GM12891 (cell line): ENCODE results near the gene HSD17B11.
"Not testable (repeated sequence)": the region's sequence is repeated elsewhere in the genome, so short reads cannot be mapped to it uniquely, and the experiment has no call there.

Experiments used
- PAX5 ChIP-seq: IDR thresholded peaks from 2 replicates; pipeline ENCODE4 v1.6.1; 2011; ENCODE audit warnings: low read length, moderate library complexity, mild to moderate bottlenecking; ENCODE audit not compliant: insufficient read depth, severe bottlenecking
- POLR2A ChIP-seq: IDR thresholded peaks from 2 replicates; pipeline ENCODE4 v1.6.1; 2011; ENCODE audit warnings: low read depth, low read length, control low read depth
- POLR2AphosphoS5 ChIP-seq: IDR thresholded peaks from 2 replicates; pipeline ENCODE4 v1.6.1; 2011; ENCODE audit warnings: low read depth, low read length, control low read depth
- POU2F2 ChIP-seq: IDR thresholded peaks from 2 replicates; pipeline ENCODE4 v1.6.1; 2011; ENCODE audit warnings: low read depth, mild to moderate bottlenecking, control low read depth, low read length, moderate library complexity
- SPI1 ChIP-seq: IDR thresholded peaks from 2 replicates; pipeline ENCODE4 v1.6.1; 2011; ENCODE audit warnings: low read depth, low read length, control low read depth
- TAF1 ChIP-seq: IDR thresholded peaks from 2 replicates; pipeline ENCODE4 v1.6.1; 2011; ENCODE audit warnings: low read depth, low read length, control low read depth

- TF ChIP-seq POLR2AphosphoS5, POLR2A, TAF1, POU2F2, SPI1, PAX5: not testable (repeated sequence)
These were observed 48.9 kb downstream of the HSD17B11 start for GRCh38 chr4:87341954-87342635.
